NCI-H526 (cell line): Measurements from ENCODE around the gene MAP6.

Experiments used
- DNase-seq, 2 experiments: peaks; one replicate each; lab custom pipeline; 2025; lab: John Stamatoyannopoulos, UW

The MAP6 gene

GRCh38 chr11:75567971-75568370 lies 100.9 kb downstream of the MAP6 start:
- DNase-seq, result no peak

GRCh38 chr11:75566763-75567279 lies 102.0 kb downstream of the MAP6 start:
- no peak for DNase-seq

GRCh38 chr11:75565916-75566762 lies 102.7 kb downstream of the MAP6 start:
- no peak for DNase-seq

- no peak for DNase-seq
Observed at GRCh38 chr11:75565221-75565814, 103.5 kb downstream of the MAP6 start.

GRCh38 chr11:75563978-75564552 lies 104.8 kb downstream of the MAP6 start:
- DNase-seq, result no peak

GRCh38 chr11:75563501-75563977 lies 105.3 kb downstream of the MAP6 start:
- no peak for DNase-seq

GRCh38 chr11:75562836-75563484 lies 105.9 kb downstream of the MAP6 start:
- no peak for DNase-seq

GRCh38 chr11:75562048-75562835 lies 106.6 kb downstream of the MAP6 start, which contains the start of gene SERPINH1:
SERPINH1 (plus strand) TSS chr11:75562253; CDS start chr11:75566350, 4,097 bp downstream.
- peak; percentile 51 to 90 for DNase-seq

- DNase-seq, result no peak
Observed at GRCh38 chr11:75561426-75562047, 107.3 kb downstream of the MAP6 start.

GRCh38 chr11:75560644-75561043 lies 108.2 kb downstream of the MAP6 start:
- DNase-seq, result no peak

- DNase-seq, result no peak
Observed at GRCh38 chr11:75558939-75559843, 109.6 kb downstream of the MAP6 start.

- no peak for DNase-seq
Observed at GRCh38 chr11:75557666-75558494, 111.0 kb downstream of the MAP6 start.

- DNase-seq, result no peak
Observed at GRCh38 chr11:75556275-75556674, 112.6 kb downstream of the MAP6 start.

GRCh38 chr11:75555079-75555811 lies 113.6 kb downstream of the MAP6 start:
- DNase-seq, result no peak

GRCh38 chr11:75554258-75555022 lies 114.4 kb downstream of the MAP6 start:
- no peak for DNase-seq

GRCh38 chr11:75553889-75554257 lies 115.0 kb downstream of the MAP6 start:
- DNase-seq, result no peak

- no peak for DNase-seq
Observed at GRCh38 chr11:75553182-75553581, 115.7 kb downstream of the MAP6 start.
